ENCODE measurements around the gene CMYA5. TPM values are rescaled to one million over a fixed set of nuclear protein-coding genes. Genes with fewer than 3 reads are reported as not detected.
"Not testable (repeated sequence)": the region's sequence is repeated elsewhere in the genome, so short reads cannot be mapped to it uniquely, and the experiment has no call there.

CMYA5 gene
- polyA plus RNA-seq, 1 experiment: 1.5 TPM

- POLR2A ChIA-PET: no interaction called here
- Histone ChIP-seq H3K36me3 (ENCODE audit: control insufficient read depth, insufficient read depth, low read length) (no peaks in the 10 kb centered on the region), H3K4me3 (ENCODE audit: low read depth, low read length) (no peak overlapping the region), H3K27me3 (ENCODE audit: control insufficient read depth, insufficient read depth, low read length) (no peaks in the 10 kb centered on the region)
- CTCF ChIA-PET: interaction anchor here (0.8 kb wide), 1 partner anchor 45 kb away, joined by 3 read pairs; no protein-coding TSS in a partner anchor
- DNase-seq (ENCODE audit: low read depth): no peak
- TF ChIP-seq, protein P1, sequence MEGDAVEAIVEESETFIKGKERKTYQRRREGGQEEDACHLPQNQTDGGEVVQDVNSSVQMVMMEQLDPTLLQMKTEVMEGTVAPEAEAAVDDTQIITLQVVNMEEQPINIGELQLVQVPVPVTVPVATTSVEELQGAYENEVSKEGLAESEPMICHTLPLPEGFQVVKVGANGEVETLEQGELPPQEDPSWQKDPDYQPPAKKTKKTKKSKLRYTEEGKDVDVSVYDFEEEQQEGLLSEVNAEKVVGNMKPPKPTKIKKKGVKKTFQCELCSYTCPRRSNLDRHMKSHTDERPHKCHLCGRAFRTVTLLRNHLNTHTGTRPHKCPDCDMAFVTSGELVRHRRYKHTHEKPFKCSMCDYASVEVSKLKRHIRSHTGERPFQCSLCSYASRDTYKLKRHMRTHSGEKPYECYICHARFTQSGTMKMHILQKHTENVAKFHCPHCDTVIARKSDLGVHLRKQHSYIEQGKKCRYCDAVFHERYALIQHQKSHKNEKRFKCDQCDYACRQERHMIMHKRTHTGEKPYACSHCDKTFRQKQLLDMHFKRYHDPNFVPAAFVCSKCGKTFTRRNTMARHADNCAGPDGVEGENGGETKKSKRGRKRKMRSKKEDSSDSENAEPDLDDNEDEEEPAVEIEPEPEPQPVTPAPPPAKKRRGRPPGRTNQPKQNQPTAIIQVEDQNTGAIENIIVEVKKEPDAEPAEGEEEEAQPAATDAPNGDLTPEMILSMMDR (IDR thresholded peaks at IDR 0.05; ENCODE audit: insufficient read depth, low read depth, low read length): no peak
Measured at GRCh38 chr5:79754865-79755555, 65.4 kb downstream of the CMYA5 start.

- DNase-seq (ENCODE audit: low read depth): no peak
- CTCF ChIA-PET: interaction anchor here (0.8 kb wide), 1 partner anchor 46 kb away, joined by 3 read pairs; no protein-coding TSS in a partner anchor
- Histone ChIP-seq H3K27me3 (ENCODE audit: control insufficient read depth, insufficient read depth, low read length) (no peaks in the 10 kb centered on the region), H3K4me3 (ENCODE audit: low read depth, low read length) (no peak overlapping the region), H3K36me3 (ENCODE audit: control insufficient read depth, insufficient read depth, low read length) (no peaks in the 10 kb centered on the region)
- POLR2A ChIA-PET: no interaction called here
- TF ChIP-seq, protein P1 (IDR thresholded peaks at IDR 0.05; ENCODE audit: insufficient read depth, low read depth, low read length): no peak
Measured at GRCh38 chr5:79756076-79756475, 66.4 kb downstream of the CMYA5 start.

DNA sequence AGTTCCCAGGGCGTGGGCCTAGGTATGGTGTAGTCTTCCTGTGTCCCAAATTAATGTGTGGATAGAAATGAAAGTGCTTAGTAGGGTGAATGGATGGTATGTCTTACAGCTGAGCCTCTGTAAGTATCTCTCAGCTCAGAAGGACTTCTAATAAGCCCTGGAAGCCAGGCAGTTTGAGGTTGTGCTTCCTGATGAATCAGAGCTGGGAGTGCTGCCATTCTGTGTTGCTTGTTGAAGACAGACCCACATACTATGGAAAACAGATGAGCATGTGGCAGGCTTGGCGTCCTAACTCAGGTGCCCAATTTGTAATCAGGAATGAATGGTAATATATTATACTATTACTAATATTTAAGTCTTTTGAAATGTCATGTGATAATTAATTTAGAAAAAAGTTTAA lies 69.8 kb downstream of the CMYA5 start:
- CTCF ChIA-PET: interaction anchor here (0.6 to 0.9 kb wide), 2 partner anchors 11 to 50 kb away, joined by 3 read pairs; no protein-coding TSS in a partner anchor
- TF ChIP-seq, protein P1 (IDR thresholded peaks at IDR 0.05; ENCODE audit: insufficient read depth, low read depth, low read length): no peak
- POLR2A ChIA-PET: no interaction called here
- peak; percentile 44 for DNase-seq (ENCODE audit: low read depth)
- Histone ChIP-seq H3K27me3 (ENCODE audit: control insufficient read depth, insufficient read depth, low read length) (no peaks in the 10 kb centered on the region), H3K4me3 (ENCODE audit: low read depth, low read length) (no peak overlapping the region), H3K36me3 (ENCODE audit: control insufficient read depth, insufficient read depth, low read length) (no peaks in the 10 kb centered on the region)

DNA sequence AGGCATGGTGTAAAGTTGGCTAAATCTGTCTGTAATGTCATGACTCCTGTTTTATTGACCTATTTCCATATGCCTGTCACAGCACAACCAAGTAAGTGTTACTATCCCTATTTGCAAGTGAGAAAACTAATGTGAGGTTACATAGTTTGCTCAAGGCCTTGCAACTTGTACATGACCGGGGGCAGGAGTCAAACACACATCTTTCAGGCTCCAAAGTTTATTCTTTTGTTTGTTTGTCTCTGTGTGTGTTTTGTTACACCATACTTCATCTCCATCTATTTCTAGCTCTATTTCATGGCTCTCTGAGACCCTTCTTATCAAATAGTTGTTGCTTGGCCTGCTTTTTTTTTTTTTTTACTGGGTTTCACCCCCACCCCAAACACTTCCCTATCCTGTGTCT lies 70.2 kb downstream of the CMYA5 start:
- TF ChIP-seq, protein P1 (IDR thresholded peaks at IDR 0.05; ENCODE audit: insufficient read depth, low read depth, low read length): no peak
- POLR2A ChIA-PET: no interaction called here
- CTCF ChIA-PET: interaction anchor here (0.6 to 0.9 kb wide), 2 partner anchors 11 to 50 kb away, joined by 3 read pairs; no protein-coding TSS in a partner anchor

DNA sequence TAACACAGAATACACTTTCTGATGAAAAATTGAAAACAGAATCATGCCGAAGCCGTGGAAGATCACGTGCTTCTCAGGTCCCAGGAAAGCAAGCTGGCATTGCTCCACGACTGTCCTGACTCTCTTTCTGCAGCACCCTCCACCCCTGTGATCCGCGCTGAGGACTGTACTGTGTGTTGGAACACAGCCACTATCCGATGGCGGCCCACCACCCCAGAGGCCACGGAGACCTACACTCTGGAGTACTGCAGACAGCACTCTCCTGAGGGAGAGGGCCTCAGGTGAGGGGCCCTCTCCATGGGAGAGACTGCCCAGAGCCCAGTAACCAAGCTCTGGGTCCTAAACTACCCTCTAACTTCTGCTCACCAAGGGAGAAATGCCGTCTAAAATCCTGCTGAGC lies 73.3 kb downstream of the CMYA5 start:
- ChIA-PET CTCF (no interaction called here), POLR2A (no interaction called here)
- Histone ChIP-seq H3K4me3 (ENCODE audit: low read depth, low read length) (no peak overlapping the region), H3K27me3 (ENCODE audit: control insufficient read depth, insufficient read depth, low read length) (no peaks in the 10 kb centered on the region), H3K36me3 (ENCODE audit: control insufficient read depth, insufficient read depth, low read length) (no peaks in the 10 kb centered on the region)
- TF ChIP-seq, protein P1 (IDR thresholded peaks at IDR 0.05; ENCODE audit: insufficient read depth, low read depth, low read length): no peak
- DNase-seq (ENCODE audit: low read depth): no peak

More for the DNA sequence above, 70.2 kb downstream of the CMYA5 start:
- Histone ChIP-seq H3K27me3 (ENCODE audit: control insufficient read depth, insufficient read depth, low read length) (no peaks in the 10 kb centered on the region), H3K36me3 (ENCODE audit: control insufficient read depth, insufficient read depth, low read length) (no peaks in the 10 kb centered on the region), H3K4me3 (ENCODE audit: low read depth, low read length) (no peak overlapping the region)
- no peak for DNase-seq (ENCODE audit: low read depth)

DNA sequence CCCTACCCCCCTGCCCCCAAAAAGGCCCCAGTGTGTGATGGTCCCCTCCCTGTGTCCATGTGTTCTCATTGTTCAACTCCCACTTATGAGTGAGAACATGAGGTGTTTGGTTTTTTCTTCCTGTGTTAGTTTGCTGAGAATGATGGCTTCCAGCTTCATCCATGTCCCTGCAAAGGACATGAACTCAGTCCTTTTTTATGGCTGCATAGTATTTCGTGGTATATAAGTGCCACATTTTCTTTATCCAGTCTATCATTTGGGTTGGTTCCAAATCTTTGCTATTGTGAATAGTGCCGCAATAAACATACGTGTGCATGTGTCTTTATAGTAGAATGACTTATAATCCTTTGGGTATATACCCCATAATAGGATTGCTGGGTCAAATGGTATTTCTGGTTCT lies 74.5 kb downstream of the CMYA5 start:
- H3K4me3 ChIP-seq (ENCODE audit: low read depth, low read length); H3K36me3 ChIP-seq (ENCODE audit: control insufficient read depth, insufficient read depth, low read length); DNase-seq (ENCODE audit: low read depth); POLR2A ChIA-PET; H3K27me3 ChIP-seq (ENCODE audit: control insufficient read depth, insufficient read depth, low read length): not testable (repeated sequence)
- CTCF ChIA-PET: interaction anchor here (1.4 kb wide), 1 partner anchor 10 kb away, joined by 5 read pairs; no protein-coding TSS in a partner anchor

Data from BJ (cell line).